ENCODE data around the gene GATA5. TPM values are rescaled to one million over a fixed set of nuclear protein-coding genes. Genes with fewer than 3 reads are reported as not detected.

The GATA5 gene
- total and polyA plus RNA-seq, 2 donors (not counting 3 experiments of a cell fraction or from before 2014, with no cell fraction given) = not detected

- peaks cover 36 to 45% of the 10 kb centered on the region in 2 experiments for H3K27me3 ChIP-seq (ENCODE audit: control insufficient read depth in 2 of 2, insufficient read depth in 2 of 2, low read length in 2 of 2)
- FAIRE-seq = no peak
- intact Hi-C loops (cut with micrococcal nuclease) = no loop called here
- dilution Hi-C loops (cut with MboI; ENCODE audit: extremely low pct_ligation_motif_present, low sequenced_read_pairs) = no loop called here
- H3K4me2 ChIP-seq (ENCODE audit: insufficient read depth, low read length) = no peak overlapping the region
- no TSS peak for BruUV-seq (replicated peaks)
- H3K27ac ChIP-seq (ENCODE audit: insufficient read depth, low read depth, low read length) = no peak overlapping the region
- no peaks in the 10 kb centered on the region for H3K9me1 ChIP-seq (replicated peaks; ENCODE audit: control insufficient read depth, extremely low read depth, insufficient read depth, low read length)
- no peaks in the 10 kb centered on the region for H3K36me3 ChIP-seq (ENCODE audit: control insufficient read depth in 2 of 2, extremely low read depth in 1 of 2, insufficient read depth in 2 of 2, low read length in 2 of 2)
- no peaks in the 10 kb centered on the region for H3K79me2 ChIP-seq (ENCODE audit: control insufficient read depth, insufficient read depth, low read length)
- H4K20me1 ChIP-seq (replicated peaks; ENCODE audit: control insufficient read depth, extremely low read depth, insufficient read depth, low read length) = no peaks in the 10 kb centered on the region
- H3K9ac ChIP-seq (replicated peaks; ENCODE audit: extremely low read depth, insufficient read depth, low read length) = no peak overlapping the region
- no peak overlapping the region for H3K4me3 ChIP-seq (replicated peaks in 1 of 3; ENCODE audit: insufficient read depth in 1 of 3, low read depth in 1 of 3, low read length in 3 of 3)
- ChIA-PET CTCF (no interaction called here), POLR2A (no interaction called here)
- H3K4me1 ChIP-seq (ENCODE audit: control insufficient read depth, extremely low read depth, insufficient read depth, low read length) = no peaks in the 10 kb centered on the region
- no peaks in the 10 kb centered on the region for H3K9me3 ChIP-seq (replicated peaks; ENCODE audit: control insufficient read depth, insufficient read depth, low read length)
- TF ChIP-seq EZH2 (IDR thresholded peaks at IDR 0.05; ENCODE audit: borderline replicate concordance, low read depth, low read length, severe bottlenecking) (no peak), GATA2 (IDR thresholded peaks at IDR 0.05; ENCODE audit: insufficient read depth, insufficient read length, low read depth, low read length) (no peak), MYC (IDR thresholded peaks at IDR 0.05; ENCODE audit: low read depth, low read length) (no peak), FOS (IDR thresholded peaks at IDR 0.05; ENCODE audit: borderline replicate concordance, insufficient read depth, low read length) (no peak), MAX (IDR thresholded peaks at IDR 0.05; ENCODE audit: insufficient read depth, insufficient read length) (no peak), CTCF (IDR thresholded peaks at IDR 0.05; ENCODE audit: extremely low read depth in 1 of 2, insufficient read depth in 1 of 2, low read depth in 1 of 2, low read length in 2 of 2) (no peak), POLR2A (IDR thresholded peaks at IDR 0.05; ENCODE audit: low read depth, low read length) (no peak), JUN (IDR thresholded peaks at IDR 0.05; ENCODE audit: borderline replicate concordance, insufficient read depth, insufficient read length, low read depth) (no peak), POLR2AphosphoS5 (IDR thresholded peaks at IDR 0.05; ENCODE audit: insufficient read depth, low read depth, low read length) (no peak)
- no peak for DNase-seq (ENCODE audit: low read depth, low spot score)
- H2AFZ ChIP-seq (ENCODE audit: low read depth, low read length) = no peak overlapping the region
Observed at GRCh38 chr20:62479656-62480055, 3.9 kb upstream of the GATA5 start.

Measured in endothelial cell of umbilical vein (primary cell).